Thyroid gland (tissue), 4 donors: ENCODE measurements around the gene C1orf159.

Experiments used
- CTCF ChIP-seq, 6 experiments: fragments of 200-600 bp in 3 of 6; fragments of 450-650 bp in 3 of 6; sonication (generic) in 3 of 6; IDR thresholded peaks; one replicate each; pipeline ENCODE4 v1.5.1; 2016 to 2019; ENCODE audit warnings: antibody characterized with exemption in 6 of 6, mild to moderate bottlenecking in 2 of 6, inconsistent platforms in 1 of 6, moderate library complexity in 1 of 6
- POLR2A ChIP-seq, 2 donors: fragments of 450-650 bp; IDR thresholded peaks; one replicate each; pipeline ENCODE4 v1.6.1; 2017; ENCODE audit warnings: antibody characterized with exemption in 2 of 2, mild to moderate bottlenecking in 2 of 2, moderate library complexity in 1 of 2

DNA sequence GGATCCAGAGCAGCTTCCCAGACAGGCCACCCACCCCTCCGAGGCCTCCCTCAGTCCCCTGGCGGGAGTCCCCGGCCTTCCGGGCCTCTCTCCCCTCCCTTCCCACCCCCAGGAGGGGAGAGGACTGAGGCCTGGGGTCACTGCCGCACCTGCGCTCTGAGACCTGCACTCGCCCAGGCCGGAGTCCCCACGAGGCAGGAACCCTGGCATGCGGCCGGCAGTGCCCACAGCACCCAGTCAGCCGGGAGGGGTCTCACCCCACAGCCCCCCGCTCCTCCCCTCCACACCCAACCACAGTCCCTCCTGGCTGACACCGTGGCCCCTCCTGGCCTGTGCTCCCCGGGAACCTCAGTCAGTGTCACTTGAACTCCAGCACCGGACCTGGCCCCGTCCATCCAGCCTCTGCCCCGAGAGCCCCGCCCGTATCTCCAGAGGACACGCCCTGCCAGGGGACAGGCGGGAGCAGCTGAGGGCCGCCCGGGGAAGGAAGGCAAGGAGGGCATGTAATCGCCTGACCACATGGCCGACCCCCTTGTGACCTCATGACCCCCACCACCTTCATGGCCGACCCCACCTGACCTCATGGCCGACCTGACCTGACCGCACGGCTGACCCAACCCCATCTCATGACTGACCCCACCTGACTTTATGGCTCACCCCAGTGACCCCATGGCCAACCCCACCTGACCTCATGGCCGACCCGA, 29.1 kb upstream of the C1orf159 start:
- TF ChIP-seq CTCF (IDR thresholded peaks at IDR 0.05) (no peak), POLR2A (IDR thresholded peaks at IDR 0.05) (no peak)
